Measurements from ENCODE around the gene CCDC191.

CCDC191 gene

GRCh38 chr3:114080201-114080600 lies 23.9 kb upstream of the CCDC191 start:
- TF ChIP-seq ISL1 (CRISPR knock-in tag; IDR thresholded peaks at IDR 0.05) (no peak), ZFP30 (CRISPR knock-in tag; IDR thresholded peaks at IDR 0.05) (no peak), ZNF565 (CRISPR knock-in tag; conservative IDR thresholded peaks at IDR 0.05; ENCODE audit: low read depth) (no peak), SNAI2 (CRISPR knock-in tag; IDR thresholded peaks at IDR 0.05) (no peak), BACH2 (CRISPR knock-in tag; IDR thresholded peaks at IDR 0.05; ENCODE audit: borderline replicate concordance) (no peak), CSDC2 (CRISPR knock-in tag; IDR thresholded peaks at IDR 0.05) (no peak), ESRRG (CRISPR knock-in tag; IDR thresholded peaks at IDR 0.05) (no peak), TCF4 (CRISPR knock-in tag; IDR thresholded peaks at IDR 0.05; ENCODE audit: borderline replicate concordance) (no peak), GLIS3 (CRISPR knock-in tag; IDR thresholded peaks at IDR 0.05) (no peak), ZNF70 (CRISPR knock-in tag; IDR thresholded peaks at IDR 0.05) (no peak), ZC3H10 (CRISPR knock-in tag; IDR thresholded peaks at IDR 0.05) (no peak), ZNF8 (CRISPR knock-in tag; IDR thresholded peaks at IDR 0.05) (no peak), CREB5 (CRISPR knock-in tag; IDR thresholded peaks at IDR 0.05; ENCODE audit: low read depth) (no peak), OSR1 (CRISPR knock-in tag; IDR thresholded peaks at IDR 0.05) (no peak), TSHZ2 (CRISPR knock-in tag; IDR thresholded peaks at IDR 0.05) (no peak), PPARA (CRISPR knock-in tag; IDR thresholded peaks at IDR 0.05; ENCODE audit: borderline replicate concordance) (no peak), RARB (CRISPR knock-in tag; IDR thresholded peaks at IDR 0.05) (no peak)
- TF ChIP-seq, protein P1, sequence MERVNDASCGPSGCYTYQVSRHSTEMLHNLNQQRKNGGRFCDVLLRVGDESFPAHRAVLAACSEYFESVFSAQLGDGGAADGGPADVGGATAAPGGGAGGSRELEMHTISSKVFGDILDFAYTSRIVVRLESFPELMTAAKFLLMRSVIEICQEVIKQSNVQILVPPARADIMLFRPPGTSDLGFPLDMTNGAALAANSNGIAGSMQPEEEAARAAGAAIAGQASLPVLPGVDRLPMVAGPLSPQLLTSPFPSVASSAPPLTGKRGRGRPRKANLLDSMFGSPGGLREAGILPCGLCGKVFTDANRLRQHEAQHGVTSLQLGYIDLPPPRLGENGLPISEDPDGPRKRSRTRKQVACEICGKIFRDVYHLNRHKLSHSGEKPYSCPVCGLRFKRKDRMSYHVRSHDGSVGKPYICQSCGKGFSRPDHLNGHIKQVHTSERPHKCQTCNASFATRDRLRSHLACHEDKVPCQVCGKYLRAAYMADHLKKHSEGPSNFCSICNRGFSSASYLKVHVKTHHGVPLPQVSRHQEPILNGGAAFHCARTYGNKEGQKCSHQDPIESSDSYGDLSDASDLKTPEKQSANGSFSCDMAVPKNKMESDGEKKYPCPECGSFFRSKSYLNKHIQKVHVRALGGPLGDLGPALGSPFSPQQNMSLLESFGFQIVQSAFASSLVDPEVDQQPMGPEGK (CRISPR knock-in tag; IDR thresholded peaks at IDR 0.05; ENCODE audit: borderline replicate concordance): no peak
- TF ChIP-seq, protein P2, sequence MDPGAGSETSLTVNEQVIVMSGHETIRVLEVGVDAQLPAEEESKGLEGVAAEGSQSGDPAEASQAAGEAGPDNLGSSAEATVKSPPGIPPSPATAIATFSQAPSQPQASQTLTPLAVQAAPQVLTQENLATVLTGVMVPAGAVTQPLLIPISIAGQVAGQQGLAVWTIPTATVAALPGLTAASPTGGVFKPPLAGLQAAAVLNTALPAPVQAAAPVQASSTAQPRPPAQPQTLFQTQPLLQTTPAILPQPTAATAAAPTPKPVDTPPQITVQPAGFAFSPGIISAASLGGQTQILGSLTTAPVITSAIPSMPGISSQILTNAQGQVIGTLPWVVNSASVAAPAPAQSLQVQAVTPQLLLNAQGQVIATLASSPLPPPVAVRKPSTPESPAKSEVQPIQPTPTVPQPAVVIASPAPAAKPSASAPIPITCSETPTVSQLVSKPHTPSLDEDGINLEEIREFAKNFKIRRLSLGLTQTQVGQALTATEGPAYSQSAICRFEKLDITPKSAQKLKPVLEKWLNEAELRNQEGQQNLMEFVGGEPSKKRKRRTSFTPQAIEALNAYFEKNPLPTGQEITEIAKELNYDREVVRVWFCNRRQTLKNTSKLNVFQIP (CRISPR knock-in tag; IDR thresholded peaks at IDR 0.05; ENCODE audit: borderline replicate concordance, low read depth): no peak
- TF ChIP-seq, protein P3, sequence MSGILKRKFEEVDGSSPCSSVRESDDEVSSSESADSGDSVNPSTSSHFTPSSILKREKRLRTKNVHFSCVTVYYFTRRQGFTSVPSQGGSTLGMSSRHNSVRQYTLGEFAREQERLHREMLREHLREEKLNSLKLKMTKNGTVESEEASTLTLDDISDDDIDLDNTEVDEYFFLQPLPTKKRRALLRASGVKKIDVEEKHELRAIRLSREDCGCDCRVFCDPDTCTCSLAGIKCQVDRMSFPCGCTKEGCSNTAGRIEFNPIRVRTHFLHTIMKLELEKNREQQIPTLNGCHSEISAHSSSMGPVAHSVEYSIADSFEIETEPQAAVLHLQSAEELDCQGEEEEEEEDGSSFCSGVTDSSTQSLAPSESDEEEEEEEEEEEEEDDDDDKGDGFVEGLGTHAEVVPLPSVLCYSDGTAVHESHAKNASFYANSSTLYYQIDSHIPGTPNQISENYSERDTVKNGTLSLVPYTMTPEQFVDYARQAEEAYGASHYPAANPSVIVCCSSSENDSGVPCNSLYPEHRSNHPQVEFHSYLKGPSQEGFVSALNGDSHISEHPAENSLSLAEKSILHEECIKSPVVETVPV (CRISPR knock-in tag; IDR thresholded peaks at IDR 0.05): no peak
- no peak for ATAC-seq

GRCh38 chr3:114079761-114080160 lies 23.4 kb upstream of the CCDC191 start:
- TF ChIP-seq, protein P3 (CRISPR knock-in tag; IDR thresholded peaks at IDR 0.05): no peak
- TF ChIP-seq PPARA (CRISPR knock-in tag; IDR thresholded peaks at IDR 0.05; ENCODE audit: borderline replicate concordance): no peak
- no peak for TF ChIP-seq ZFP3 (CRISPR knock-in tag; IDR thresholded peaks at IDR 0.05)
- no peak for TF ChIP-seq ESRRG (CRISPR knock-in tag; IDR thresholded peaks at IDR 0.05)
- TF ChIP-seq ISL1 (CRISPR knock-in tag; IDR thresholded peaks at IDR 0.05): no peak
- no peak for TF ChIP-seq SNAI2 (CRISPR knock-in tag; IDR thresholded peaks at IDR 0.05)
- no peak for TF ChIP-seq ZC3H10 (CRISPR knock-in tag; IDR thresholded peaks at IDR 0.05)
- TF ChIP-seq TCF4 (CRISPR knock-in tag; IDR thresholded peaks at IDR 0.05; ENCODE audit: borderline replicate concordance): no peak
- TF ChIP-seq, protein P1 (CRISPR knock-in tag; IDR thresholded peaks at IDR 0.05; ENCODE audit: borderline replicate concordance): no peak
- TF ChIP-seq CSDC2 (CRISPR knock-in tag; IDR thresholded peaks at IDR 0.05): no peak
- no peak for TF ChIP-seq ZNF8 (CRISPR knock-in tag; IDR thresholded peaks at IDR 0.05)
- TF ChIP-seq ZNF565 (CRISPR knock-in tag; conservative IDR thresholded peaks at IDR 0.05; ENCODE audit: low read depth): no peak
- TF ChIP-seq ARNTL (CRISPR knock-in tag; IDR thresholded peaks at IDR 0.05; ENCODE audit: borderline replicate concordance, low read depth): no peak
- TF ChIP-seq BACH2 (CRISPR knock-in tag; IDR thresholded peaks at IDR 0.05; ENCODE audit: borderline replicate concordance): no peak
- no peak for TF ChIP-seq GLIS3 (CRISPR knock-in tag; IDR thresholded peaks at IDR 0.05)
- no peak for TF ChIP-seq RARB (CRISPR knock-in tag; IDR thresholded peaks at IDR 0.05)
- TF ChIP-seq CREB5 (CRISPR knock-in tag; IDR thresholded peaks at IDR 0.05; ENCODE audit: low read depth): no peak
- ATAC-seq: peak; percentile 55; the same call in 2 of the 3 replicates
